ENCODE measurements around the gene INPP1.

Gene INPP1

GRCh38 chr2:190303647-190304046 lies 39.7 kb upstream of the INPP1 start:
- H3K4ac ChIP-seq (ENCODE audit: low read depth in 1 of 2, low read length in 2 of 2), result no peak overlapping the region
- H2BK12ac ChIP-seq (ENCODE audit: low read length in 2 of 2), result no peak overlapping the region
- H2AK5ac ChIP-seq (ENCODE audit: low read length, severe bottlenecking), result no peak overlapping the region
- H2BK120ac ChIP-seq (ENCODE audit: low read depth, low read length), result no peak overlapping the region
- H3K23ac ChIP-seq (ENCODE audit: low read length in 2 of 2), result no peak overlapping the region
- H3K36me3 ChIP-seq (ENCODE audit: control insufficient read depth in 1 of 2, insufficient read depth in 2 of 2, low read depth in 1 of 2, low read length in 2 of 2), result peaks cover 4 to 53% of the 10 kb centered on the region in 2 experiments
- peaks cover 29% of the 10 kb centered on the region for H3K79me1 ChIP-seq (replicated peaks; ENCODE audit: low read length, poor library complexity, severe bottlenecking)
- H3K27ac ChIP-seq (ENCODE audit: low read length, poor library complexity, severe bottlenecking), result no peak overlapping the region
- no peaks in the 10 kb centered on the region for H3K9me3 ChIP-seq (ENCODE audit: control insufficient read depth, low read length)
- no peak overlapping the region for H3K4me3 ChIP-seq (ENCODE audit: insufficient read depth in 1 of 2, low read depth in 1 of 2, low read length in 2 of 2)
- no peaks in the 10 kb centered on the region for H3K4me1 ChIP-seq (ENCODE audit: control insufficient read depth, insufficient read depth, low read depth, low read length)
- H3K27me3 ChIP-seq (ENCODE audit: control insufficient read depth in 1 of 2, insufficient read depth in 1 of 2, low read length in 2 of 2), result no peaks in the 10 kb centered on the region
- H2BK5ac ChIP-seq (ENCODE audit: low read depth, low read length, poor library complexity, severe bottlenecking), result no peak overlapping the region
- H2AFZ ChIP-seq (ENCODE audit: low read depth, low read length), result no peak overlapping the region
- H2BK15ac ChIP-seq (ENCODE audit: low read depth, poor library complexity, severe bottlenecking), result no peak overlapping the region
- no peak overlapping the region for H4K8ac ChIP-seq (ENCODE audit: low read length)
- H3K14ac ChIP-seq (ENCODE audit: low read length in 2 of 2), result no peak overlapping the region
- DNase-seq, result no peak
- no peak overlapping the region for H3K18ac ChIP-seq (ENCODE audit: low read depth in 1 of 2, low read length in 2 of 2)
- H3K4me2 ChIP-seq (ENCODE audit: low read length, poor library complexity, severe bottlenecking), result no peak overlapping the region
- H3K9ac ChIP-seq (ENCODE audit: low read length), result no peak overlapping the region
- H4K91ac ChIP-seq (ENCODE audit: low read length), result no peak overlapping the region

GRCh38 chr2:190304404-190304803 lies 39.0 kb upstream of the INPP1 start:
- no peaks in the 10 kb centered on the region for H3K27me3 ChIP-seq (ENCODE audit: control insufficient read depth in 1 of 2, insufficient read depth in 1 of 2, low read length in 2 of 2)
- no peak for DNase-seq
- H4K91ac ChIP-seq (ENCODE audit: low read length), result no peak overlapping the region
- H3K27ac ChIP-seq (ENCODE audit: low read length, poor library complexity, severe bottlenecking), result no peak overlapping the region
- H3K18ac ChIP-seq (ENCODE audit: low read depth in 1 of 2, low read length in 2 of 2), result no peak overlapping the region
- H3K4me1 ChIP-seq (ENCODE audit: control insufficient read depth, insufficient read depth, low read depth, low read length), result no peaks in the 10 kb centered on the region
- peaks cover 31% of the 10 kb centered on the region for H3K79me1 ChIP-seq (replicated peaks; ENCODE audit: low read length, poor library complexity, severe bottlenecking)
- H3K23ac ChIP-seq (ENCODE audit: low read length in 2 of 2), result no peak overlapping the region
- no peak overlapping the region for H2BK120ac ChIP-seq (ENCODE audit: low read depth, low read length)
- WGBS, result 100% methylated on average over 4 of the region's 5 CpGs
- no peak overlapping the region for H3K14ac ChIP-seq (ENCODE audit: low read length in 2 of 2)
- H3K4me3 ChIP-seq (ENCODE audit: insufficient read depth in 1 of 2, low read depth in 1 of 2, low read length in 2 of 2), result no peak overlapping the region
- H3K9ac ChIP-seq (ENCODE audit: low read length), result no peak overlapping the region
- no peak overlapping the region for H2AK5ac ChIP-seq (ENCODE audit: low read length, severe bottlenecking)
- H3K4me2 ChIP-seq (ENCODE audit: low read length, poor library complexity, severe bottlenecking), result no peak overlapping the region
- no peak overlapping the region for H2BK12ac ChIP-seq (ENCODE audit: low read length in 2 of 2)
- no peak overlapping the region for H3K4ac ChIP-seq (ENCODE audit: low read depth in 1 of 2, low read length in 2 of 2)
- H2BK5ac ChIP-seq (ENCODE audit: low read depth, low read length, poor library complexity, severe bottlenecking), result no peak overlapping the region
- H3K9me3 ChIP-seq (ENCODE audit: control insufficient read depth, low read length), result no peaks in the 10 kb centered on the region
- no peak overlapping the region for H4K8ac ChIP-seq (ENCODE audit: low read length)
- H3K36me3 ChIP-seq (ENCODE audit: control insufficient read depth in 1 of 2, insufficient read depth in 2 of 2, low read depth in 1 of 2, low read length in 2 of 2), result peaks cover 4 to 60% of the 10 kb centered on the region in 2 experiments
- H2BK15ac ChIP-seq (ENCODE audit: low read depth, poor library complexity, severe bottlenecking), result no peak overlapping the region
- H2AFZ ChIP-seq (ENCODE audit: low read depth, low read length), result no peak overlapping the region

- H4K91ac ChIP-seq (ENCODE audit: low read length), result no peak overlapping the region
- WGBS, result no CpG with 5 or more reads among the region's 1 CpG
Measured at GRCh38 chr2:190308031-190308430, 35.4 kb upstream of the INPP1 start.

GRCh38 chr2:190311893-190312634 lies 31.3 kb upstream of the INPP1 start:
- Histone ChIP-seq H3K14ac (ENCODE audit: low read length in 2 of 2) (no peak overlapping the region), H3K4ac (ENCODE audit: low read depth in 1 of 2, low read length in 2 of 2) (no peak overlapping the region), H3K27ac (ENCODE audit: low read length, poor library complexity, severe bottlenecking) (no peak overlapping the region), H2AK5ac (ENCODE audit: low read length, severe bottlenecking) (no peak overlapping the region), H3K23ac (ENCODE audit: low read length in 2 of 2) (no peak overlapping the region), H3K9me3 (ENCODE audit: control insufficient read depth, low read length) (no peaks in the 10 kb centered on the region), H3K4me1 (ENCODE audit: control insufficient read depth, insufficient read depth, low read depth, low read length) (peaks cover 2% of the 10 kb centered on the region), H3K9ac (ENCODE audit: low read length) (no peak overlapping the region), H3K4me3 (ENCODE audit: insufficient read depth in 1 of 2, low read depth in 1 of 2, low read length in 2 of 2) (no peak overlapping the region), H2BK120ac (ENCODE audit: low read depth, low read length) (no peak overlapping the region), H3K27me3 (ENCODE audit: control insufficient read depth in 1 of 2, insufficient read depth in 1 of 2, low read length in 2 of 2) (no peaks in the 10 kb centered on the region), H3K18ac (ENCODE audit: low read depth in 1 of 2, low read length in 2 of 2) (no peak overlapping the region), H4K91ac (ENCODE audit: low read length) (no peak overlapping the region), H2BK5ac (ENCODE audit: low read depth, low read length, poor library complexity, severe bottlenecking) (no peak overlapping the region), H3K79me1 (replicated peaks; ENCODE audit: low read length, poor library complexity, severe bottlenecking) (peaks cover 25% of the 10 kb centered on the region), H2BK15ac (ENCODE audit: low read depth, poor library complexity, severe bottlenecking) (no peak overlapping the region), H2BK12ac (ENCODE audit: low read length in 2 of 2) (no peak overlapping the region), H3K4me2 (ENCODE audit: low read length, poor library complexity, severe bottlenecking) (no peak overlapping the region), H3K36me3 (ENCODE audit: control insufficient read depth in 1 of 2, insufficient read depth in 2 of 2, low read depth in 1 of 2, low read length in 2 of 2) (peaks cover 4 to 46% of the 10 kb centered on the region in 2 experiments), H2AFZ (ENCODE audit: low read depth, low read length) (no peak overlapping the region), H4K8ac (ENCODE audit: low read length) (no peak overlapping the region)
- no peak for DNase-seq
- WGBS, result 100% methylated on average over 4 of the region's 7 CpGs

More at GRCh38 chr2:190308031-190308430, 35.4 kb upstream of the INPP1 start:
- Histone ChIP-seq H3K27ac (ENCODE audit: low read length, poor library complexity, severe bottlenecking) (no peak overlapping the region), H2BK120ac (ENCODE audit: low read depth, low read length) (no peak overlapping the region), H3K4ac (ENCODE audit: low read depth in 1 of 2, low read length in 2 of 2) (no peak overlapping the region), H2BK15ac (ENCODE audit: low read depth, poor library complexity, severe bottlenecking) (no peak overlapping the region), H3K36me3 (ENCODE audit: control insufficient read depth in 1 of 2, insufficient read depth in 2 of 2, low read depth in 1 of 2, low read length in 2 of 2) (peaks cover 4 to 56% of the 10 kb centered on the region in 2 experiments), H3K18ac (ENCODE audit: low read depth in 1 of 2, low read length in 2 of 2) (no peak overlapping the region), H3K79me1 (replicated peaks; ENCODE audit: low read length, poor library complexity, severe bottlenecking) (peaks cover 20% of the 10 kb centered on the region), H3K9ac (ENCODE audit: low read length) (no peak overlapping the region), H3K4me3 (ENCODE audit: insufficient read depth in 1 of 2, low read depth in 1 of 2, low read length in 2 of 2) (no peak overlapping the region), H2BK12ac (ENCODE audit: low read length in 2 of 2) (no peak overlapping the region), H4K8ac (ENCODE audit: low read length) (no peak overlapping the region), H3K23ac (ENCODE audit: low read length in 2 of 2) (no peak overlapping the region), H2BK5ac (ENCODE audit: low read depth, low read length, poor library complexity, severe bottlenecking) (no peak overlapping the region), H3K14ac (ENCODE audit: low read length in 2 of 2) (no peak overlapping the region), H3K4me2 (ENCODE audit: low read length, poor library complexity, severe bottlenecking) (no peak overlapping the region), H2AFZ (ENCODE audit: low read depth, low read length) (no peak overlapping the region), H3K9me3 (ENCODE audit: control insufficient read depth, low read length) (no peaks in the 10 kb centered on the region), H3K4me1 (ENCODE audit: control insufficient read depth, insufficient read depth, low read depth, low read length) (no peaks in the 10 kb centered on the region), H3K27me3 (ENCODE audit: control insufficient read depth in 1 of 2, insufficient read depth in 1 of 2, low read length in 2 of 2) (no peaks in the 10 kb centered on the region), H2AK5ac (ENCODE audit: low read length, severe bottlenecking) (no peak overlapping the region)
- DNase-seq, result no peak
